ENCODE measurements around the gene DOHH.
"Not testable (repeated sequence)": the region's sequence is repeated elsewhere in the genome, so short reads cannot be mapped to it uniquely, and the experiment has no call there.

DOHH gene

GRCh38 chr19:3518659-3519058 lies 18.2 kb upstream of the DOHH start:
- no peak for DNase-seq

DNA sequence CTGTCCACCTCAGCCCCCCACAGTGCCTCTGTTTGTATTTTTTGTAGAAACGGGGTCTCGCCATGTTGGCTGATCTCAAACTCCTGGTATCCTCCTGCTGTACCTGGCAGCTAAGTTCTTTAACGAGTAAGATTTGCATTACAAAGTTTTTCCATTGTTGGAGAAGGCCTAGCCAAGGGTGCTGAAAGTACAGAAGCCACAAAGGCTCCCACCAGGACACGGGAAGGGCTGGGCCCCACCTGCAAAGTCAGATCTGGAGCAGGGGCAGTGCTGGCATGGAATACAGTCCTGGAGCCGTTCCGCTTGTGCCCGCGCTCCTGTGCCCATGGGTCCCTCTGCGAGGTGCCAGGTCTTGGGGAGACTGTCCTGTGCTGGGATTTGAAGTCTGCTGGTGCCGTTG lies 17.8 kb upstream of the DOHH start:
- DNase-seq: no peak

GRCh38 chr19:3517638-3518037 lies 17.2 kb upstream of the DOHH start:
- DNase-seq: no peak

DNA sequence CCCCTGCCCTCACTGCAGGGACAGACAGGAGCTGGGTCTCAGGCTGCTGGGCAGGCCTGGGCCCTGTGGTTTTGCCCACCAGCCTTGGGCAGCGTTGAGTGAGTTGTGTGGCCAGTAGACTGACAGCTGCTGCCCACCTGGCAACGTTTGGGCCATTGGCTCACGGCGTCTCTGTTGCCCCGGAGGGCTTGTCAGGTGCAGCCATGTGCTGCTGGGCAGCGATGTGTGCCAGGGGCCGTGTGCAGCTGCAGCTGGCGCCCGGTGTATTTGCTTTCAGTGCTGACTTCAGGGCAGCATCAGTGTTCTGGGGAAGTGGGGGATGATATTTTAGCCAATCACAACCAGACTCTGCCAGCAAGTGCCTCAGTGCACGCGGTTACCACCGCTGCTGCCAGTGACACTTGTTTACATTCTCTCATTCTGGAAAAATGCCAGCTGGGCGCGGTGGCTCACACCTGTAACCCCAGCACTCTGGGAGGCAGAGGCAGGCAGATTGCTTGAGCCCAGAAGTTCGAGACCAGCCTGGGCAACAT lies 16.3 kb upstream of the DOHH start:
- DNase-seq: no peak

DNA sequence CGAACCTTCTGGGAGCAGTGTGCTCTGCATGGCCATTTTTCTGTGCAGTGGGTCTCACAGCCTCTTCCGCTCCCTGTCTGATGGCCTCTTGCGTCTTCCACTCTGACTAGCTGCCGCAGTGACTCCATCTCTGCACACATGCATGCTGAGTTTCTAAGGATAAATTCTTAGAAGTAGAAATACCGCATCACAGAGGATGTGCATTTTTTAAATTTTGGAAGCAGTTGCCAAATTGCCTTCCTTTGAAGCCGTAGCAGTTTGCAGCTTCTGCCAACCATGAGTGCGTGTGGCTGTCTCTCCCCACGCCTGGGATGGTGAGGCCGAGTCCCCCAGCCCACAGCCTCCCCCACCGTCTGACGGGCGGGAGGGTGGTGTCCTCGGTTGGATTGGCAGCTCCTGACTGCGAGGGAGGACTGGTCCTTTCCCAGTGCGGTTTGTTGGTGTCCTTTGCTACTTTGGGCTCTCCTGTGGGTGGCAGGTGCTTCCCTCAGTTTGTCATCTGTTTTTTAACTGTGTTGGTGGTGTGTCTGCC lies 15.5 kb upstream of the DOHH start:
- DNase-seq: no peak

DNA sequence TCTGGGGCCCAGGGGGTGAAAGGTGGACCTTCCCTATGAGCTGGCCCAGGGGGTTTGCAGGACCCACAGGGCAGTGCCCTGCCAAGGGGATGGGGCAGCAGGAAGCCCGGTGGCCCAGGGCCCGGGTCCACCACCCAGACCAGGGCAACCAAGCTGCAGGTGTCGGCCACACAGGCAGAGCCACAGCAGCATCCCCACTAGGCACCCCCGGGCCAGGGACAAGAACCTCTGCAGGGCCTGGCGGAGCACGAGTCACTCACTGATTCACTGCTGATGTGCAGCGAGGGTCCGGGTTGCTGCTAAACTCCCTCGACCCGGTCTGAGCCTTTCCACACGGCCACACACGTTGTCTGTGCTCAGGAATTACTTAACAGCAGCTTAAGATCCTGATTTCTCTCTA lies 14.5 kb upstream of the DOHH start:
- no peak for DNase-seq

DNA sequence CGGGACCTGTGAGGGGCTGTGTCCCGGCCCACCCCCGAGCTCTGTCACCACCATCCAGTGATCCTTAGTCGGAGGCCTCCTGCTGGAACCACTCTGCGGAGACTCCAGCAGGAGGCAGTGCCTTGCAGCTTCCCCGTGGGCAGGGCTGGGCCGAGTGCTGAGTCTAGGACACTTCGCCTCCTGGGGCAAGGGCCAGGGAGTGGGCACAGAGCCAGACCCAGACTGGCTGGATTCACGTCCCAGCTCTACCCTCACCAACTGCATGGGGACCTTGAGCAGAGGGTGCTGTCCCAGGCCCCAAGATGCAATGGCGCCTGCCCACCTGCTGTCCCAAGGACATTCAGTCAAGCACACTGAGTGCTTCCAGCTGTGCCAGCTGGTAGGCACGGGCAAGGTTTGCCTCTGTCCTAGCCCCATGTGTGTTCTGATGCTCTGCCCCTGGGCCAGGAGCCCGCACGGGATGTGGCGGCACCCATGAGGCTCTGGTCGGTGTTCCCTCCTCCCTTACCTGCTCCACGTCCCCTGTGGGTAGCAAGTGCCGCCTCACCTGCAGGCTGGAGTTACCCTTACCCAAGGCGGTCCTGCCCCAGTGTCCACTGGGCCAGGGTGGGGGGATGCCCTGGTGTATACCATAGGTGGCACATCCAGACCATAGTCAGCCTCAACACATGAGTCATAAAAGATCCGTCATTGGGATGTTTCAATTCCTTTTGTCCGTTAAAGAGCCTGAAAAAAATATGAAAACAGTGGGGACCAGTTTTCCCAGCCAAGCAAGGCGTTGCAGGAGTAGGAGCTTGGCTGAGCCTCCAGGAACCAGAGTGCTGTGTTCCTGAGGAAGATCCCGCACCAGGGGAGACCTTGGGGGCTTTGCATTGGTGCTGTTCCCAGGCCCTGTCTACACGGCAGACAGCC lies 13.0 kb upstream of the DOHH start:
- DNase-seq: no peak

DNA sequence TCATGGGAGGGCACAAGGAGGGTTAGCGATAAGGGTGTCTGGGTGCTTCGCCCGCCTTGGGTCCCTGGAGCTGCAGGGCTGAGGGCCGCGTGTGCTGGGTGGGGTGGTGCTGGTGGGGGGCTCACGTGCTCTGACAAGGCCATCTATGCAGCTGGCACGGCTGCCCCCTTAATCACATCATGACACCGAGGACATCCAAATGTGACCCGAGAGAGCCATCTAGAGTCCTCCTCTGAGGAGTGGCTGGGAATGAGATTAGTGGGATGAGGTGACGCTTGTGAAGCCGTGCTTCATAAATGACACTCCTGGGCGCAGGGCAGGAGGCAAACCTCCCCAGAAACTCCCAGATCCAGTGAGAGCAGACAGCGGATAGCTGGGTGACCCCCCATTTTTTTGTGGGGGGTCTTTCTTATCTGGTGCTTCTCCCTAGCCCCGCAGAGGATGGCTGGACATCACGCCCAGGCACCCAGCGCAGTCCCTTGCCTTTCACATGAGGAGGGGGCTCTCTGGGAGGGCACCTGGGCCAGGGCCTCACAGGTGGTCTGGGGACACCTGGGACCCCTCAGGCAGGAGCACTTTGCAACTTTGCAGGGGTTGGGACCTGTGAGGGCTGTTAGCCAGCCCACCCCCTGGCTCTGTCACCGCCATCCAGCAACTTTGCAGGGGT lies 12.2 kb upstream of the DOHH start:
- DNase-seq: no peak

GRCh38 chr19:3511506-3512251 lies 11.2 kb upstream of the DOHH start:
- no peak for DNase-seq

- DNase-seq: no peak
Observed at GRCh38 chr19:3510727-3511126, 10.3 kb upstream of the DOHH start.

DNA sequence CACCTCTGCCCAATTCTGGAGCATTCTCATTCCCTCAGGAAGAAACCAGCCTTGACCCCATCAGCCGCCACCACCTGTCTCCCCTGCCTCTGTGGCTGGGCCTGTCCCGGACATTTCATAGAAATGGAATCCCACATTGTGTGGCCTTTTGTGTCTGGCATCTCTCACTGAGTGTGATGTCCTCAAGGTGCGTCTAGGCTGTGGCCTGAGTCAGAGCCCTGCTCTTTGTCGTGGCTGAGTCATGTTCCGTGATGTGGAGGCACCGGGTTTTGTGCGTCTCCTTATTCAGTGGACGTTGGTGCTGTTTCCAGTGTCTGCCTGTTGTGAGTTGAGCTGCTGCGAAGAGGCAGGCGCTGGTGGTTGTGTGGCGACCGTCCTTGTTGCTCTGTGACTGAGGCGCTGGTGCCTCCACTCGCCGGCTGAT lies 9.1 kb upstream of the DOHH start:
- DNase-seq: no peak

GRCh38 chr19:3508771-3509535 lies 8.5 kb upstream of the DOHH start:
- no peak for DNase-seq

DNA sequence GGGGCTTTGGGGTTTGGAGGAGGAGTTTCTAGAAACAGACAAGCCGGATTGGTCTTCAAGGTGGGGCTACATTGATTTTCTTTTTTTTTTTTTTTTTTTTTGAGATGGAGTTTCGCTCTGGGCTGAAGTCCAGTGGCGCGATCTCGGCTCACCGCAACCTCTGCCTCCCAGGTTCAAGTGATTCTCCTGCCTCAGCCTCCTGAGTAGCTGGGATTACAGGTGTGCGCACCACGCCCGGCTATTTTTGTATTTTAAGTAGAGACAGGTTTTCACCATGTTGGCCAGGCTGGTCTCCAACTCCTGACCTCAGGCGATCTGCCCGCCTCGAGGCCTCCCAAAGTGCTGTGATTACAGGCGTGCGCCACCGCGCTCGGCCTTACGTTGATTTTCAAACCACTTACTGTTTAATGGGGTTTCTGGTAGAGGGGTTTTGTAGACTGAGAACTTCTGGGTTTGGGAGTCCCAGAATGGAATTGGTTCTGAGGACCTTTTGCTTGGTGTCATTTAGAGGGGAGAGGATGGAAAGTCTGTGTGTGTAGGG lies 7.7 kb upstream of the DOHH start:
- not testable (repeated sequence) for DNase-seq

GRCh38 chr19:3507371-3508120 lies 7.1 kb upstream of the DOHH start:
- DNase-seq: peak; percentile 64

- peak; percentile 65 for DNase-seq
Observed at GRCh38 chr19:3506384-3507340, 6.2 kb upstream of the DOHH start.

GRCh38 chr19:3505598-3506383 lies 5.3 kb upstream of the DOHH start, which contains the start of gene FZR1:
TSS of gene FZR1 (plus strand) at chr19:3506311. CDS start at chr19:3522990, 16,679 bp downstream.
- DNase-seq: peak; percentile 99

DNA sequence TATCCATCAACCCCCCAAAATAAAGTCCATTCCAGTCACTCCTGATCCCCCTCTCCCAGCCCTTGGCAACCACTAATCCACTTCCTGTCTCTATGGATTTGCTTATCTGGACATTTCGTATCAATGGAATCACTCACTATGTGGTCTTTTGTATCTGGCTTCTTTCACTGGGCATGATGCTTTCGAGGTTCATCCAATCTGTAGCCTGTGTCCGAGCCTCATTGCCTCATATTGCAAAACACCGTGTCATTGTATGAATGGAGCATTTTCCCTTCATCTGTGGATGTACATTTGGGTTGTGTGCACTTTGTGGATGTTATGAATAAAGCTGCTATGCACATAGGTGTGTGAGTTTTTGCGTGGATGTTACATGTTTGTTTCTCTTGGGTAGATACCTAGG lies 4.3 kb upstream of the DOHH start:
- DNase-seq: no peak

DNA sequence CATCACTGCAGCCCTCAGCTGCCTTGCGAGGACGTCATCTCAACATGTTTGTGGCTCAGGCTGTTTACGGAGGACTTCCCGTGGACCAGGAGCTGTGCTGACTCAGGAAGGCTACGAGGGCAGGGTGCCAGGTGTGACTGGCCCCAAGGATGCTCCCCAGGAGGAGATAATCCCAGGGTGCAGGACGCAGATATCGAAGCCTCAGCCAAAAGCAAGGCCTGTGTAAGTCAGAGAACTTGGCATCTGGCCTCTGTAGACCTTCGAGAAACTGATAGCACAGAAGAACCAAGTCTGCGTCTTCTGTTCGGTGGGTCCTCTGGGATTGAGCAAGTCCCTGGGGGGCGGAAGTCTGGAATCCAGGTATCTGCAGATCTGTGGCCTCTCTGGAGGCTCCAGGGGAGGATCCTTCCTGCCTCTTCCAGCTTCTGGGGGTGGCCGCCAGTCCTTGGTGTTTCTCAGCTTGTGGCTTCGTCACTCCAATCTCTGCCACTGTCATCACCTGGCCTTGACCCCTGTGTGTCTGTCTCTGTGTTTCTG lies 2.6 kb upstream of the DOHH start:
- no peak for DNase-seq

- DNase-seq: no peak
Observed at GRCh38 chr19:3501780-3502179, 1.3 kb upstream of the DOHH start.
